ENCODE data around the gene RNF180. TPM values are rescaled to one million over a fixed set of nuclear protein-coding genes. Genes with fewer than 3 reads are reported as not detected.

RNF180 gene
- total and polyA plus RNA-seq, 2 donors (not counting 3 experiments of a cell fraction or from before 2014, with no cell fraction given) = 0.62 to 5.6 TPM

GRCh38 chr5:64147379-64147778 is 18.3 kb upstream of the RNF180 start:
- BruUV-seq (replicated peaks) = no TSS peak
- Histone ChIP-seq H3K4me1 (ENCODE audit: control insufficient read depth, extremely low read depth, insufficient read depth, low read length) (peaks cover 6% of the 10 kb centered on the region), H3K9me3 (replicated peaks; ENCODE audit: control insufficient read depth, insufficient read depth, low read length) (no peaks in the 10 kb centered on the region), H4K20me1 (replicated peaks; ENCODE audit: control insufficient read depth, extremely low read depth, insufficient read depth, low read length) (no peaks in the 10 kb centered on the region), H3K9me1 (replicated peaks; ENCODE audit: control insufficient read depth, extremely low read depth, insufficient read depth, low read length) (no peaks in the 10 kb centered on the region), H2AFZ (ENCODE audit: low read depth, low read length) (no peak overlapping the region), H3K27ac (ENCODE audit: insufficient read depth, low read depth, low read length) (no peak overlapping the region), H3K36me3 (ENCODE audit: control insufficient read depth in 2 of 2, extremely low read depth in 1 of 2, insufficient read depth in 2 of 2, low read length in 2 of 2) (no peaks in the 10 kb centered on the region), H3K4me2 (ENCODE audit: insufficient read depth, low read length) (no peak overlapping the region), H3K4me3 (replicated peaks in 1 of 3; ENCODE audit: insufficient read depth in 1 of 3, low read depth in 1 of 3, low read length in 3 of 3) (no peak overlapping the region), H3K9ac (replicated peaks; ENCODE audit: extremely low read depth, insufficient read depth, low read length) (no peak overlapping the region), H3K79me2 (ENCODE audit: control insufficient read depth, insufficient read depth, low read length) (no peaks in the 10 kb centered on the region), H3K27me3 (ENCODE audit: control insufficient read depth in 2 of 2, insufficient read depth in 2 of 2, low read length in 2 of 2) (peaks cover 0 to 3% of the 10 kb centered on the region in 2 experiments)
- intact Hi-C loops (cut with micrococcal nuclease) (no loop called here), dilution Hi-C loops (cut with MboI; ENCODE audit: extremely low pct_ligation_motif_present, low sequenced_read_pairs) (no loop called here)
- FAIRE-seq (no peak), DNase-seq (ENCODE audit: low read depth, low spot score) (no peak)
- ChIA-PET POLR2A (no interaction called here), CTCF (interaction anchor here (1.0 to 4.9 kb wide), 27 partner anchors 10 to 1441 kb away, joined by 3 to 103 read pairs (median 5); partner anchors contain the start of genes RGS7BP and RNF180)
- no peak for TF ChIP-seq MYC (IDR thresholded peaks at IDR 0.05; ENCODE audit: low read depth, low read length)
- no peak for TF ChIP-seq EZH2 (IDR thresholded peaks at IDR 0.05; ENCODE audit: borderline replicate concordance, low read depth, low read length, severe bottlenecking)
- TF ChIP-seq CTCF (IDR thresholded peaks at IDR 0.05; ENCODE audit: extremely low read depth in 1 of 2, insufficient read depth in 1 of 2, low read depth in 1 of 2, low read length in 2 of 2) = no peak
- TF ChIP-seq GATA2 (IDR thresholded peaks at IDR 0.05; ENCODE audit: insufficient read depth, insufficient read length, low read depth, low read length) = no peak
- no peak for TF ChIP-seq FOS (IDR thresholded peaks at IDR 0.05; ENCODE audit: borderline replicate concordance, insufficient read depth, low read length)
- TF ChIP-seq MAX (IDR thresholded peaks at IDR 0.05; ENCODE audit: insufficient read depth, insufficient read length) = no peak
- TF ChIP-seq POLR2A (IDR thresholded peaks at IDR 0.05; ENCODE audit: low read depth, low read length) = no peak
- no peak for TF ChIP-seq POLR2AphosphoS5 (IDR thresholded peaks at IDR 0.05; ENCODE audit: insufficient read depth, low read depth, low read length)
- no peak for TF ChIP-seq JUN (IDR thresholded peaks at IDR 0.05; ENCODE audit: borderline replicate concordance, insufficient read depth, insufficient read length, low read depth)

Data from endothelial cell of umbilical vein (primary cell).